Fibroblast of lung (primary cell): Measurements from ENCODE around the gene RPS15. TPM values are rescaled to one million over a fixed set of nuclear protein-coding genes. Genes with fewer than 3 reads are reported as not detected.

Source experiments
- DNase-seq, 2 donors: peaks; one replicate each; pipeline versions ENCODE4 v3.0.0 to v3.0.0-alpha.2; 2010; ENCODE audit warnings: low read depth in 2 of 2
- H2AFZ ChIP-seq: 2 replicates; pipeline ENCODE4 v1.5.1; 2012; ENCODE audit warnings: low read length, control low read depth, inconsistent platforms
- H3K27ac ChIP-seq: 2 replicates; pipeline ENCODE4 v1.5.1; 2011; ENCODE audit warnings: low read length, control low read depth; ENCODE audit not compliant: insufficient read depth
- H3K27me3 ChIP-seq: 2 replicates; pipeline ENCODE4 v1.5.1; 2011; ENCODE audit warnings: mild to moderate bottlenecking, low read length; ENCODE audit not compliant: control insufficient read depth, insufficient read depth
- H3K36me3 ChIP-seq: 2 replicates; pipeline ENCODE4 v1.5.1; 2011; ENCODE audit warnings: low read length; ENCODE audit not compliant: control insufficient read depth, insufficient read depth
- H3K4me1 ChIP-seq: 2 replicates; pipeline ENCODE4 v1.5.1; 2011; ENCODE audit warnings: low read length; ENCODE audit not compliant: control insufficient read depth, insufficient read depth; ENCODE audit errors: extremely low read depth
- H3K4me2 ChIP-seq: 2 replicates; pipeline ENCODE4 v1.5.1; 2011; ENCODE audit warnings: low read length, control low read depth; ENCODE audit not compliant: insufficient read depth; ENCODE audit errors: extremely low read depth
- H3K4me3 ChIP-seq, 4 experiments: fragments of 200-600 bp in 1 of 4; sonication (generic) in 1 of 4; replicated peaks in 1 of 4; 2 replicates each; pipeline ENCODE4 v1.5.1; 2011 to 2016; ENCODE audit warnings: low read length in 4 of 4, low read depth in 3 of 4, mild to moderate bottlenecking in 3 of 4, control low read depth in 2 of 4, inconsistent platforms in 1 of 4, mixed read lengths in 1 of 4; ENCODE audit not compliant: insufficient read depth in 1 of 4; ENCODE audit errors: control extremely low read depth in 1 of 4
- H3K79me2 ChIP-seq: 2 replicates; pipeline ENCODE4 v1.5.1; 2012; ENCODE audit warnings: mild to moderate bottlenecking, low read length, inconsistent platforms; ENCODE audit not compliant: control insufficient read depth, insufficient read depth
- H3K9ac ChIP-seq: 2 replicates; pipeline ENCODE4 v1.5.1; 2011; ENCODE audit warnings: mild to moderate bottlenecking, low read length, control low read depth; ENCODE audit not compliant: insufficient read depth
- H3K9me3 ChIP-seq: 2 replicates; pipeline ENCODE4 v1.5.1; 2012; ENCODE audit warnings: low read depth, low read length; ENCODE audit not compliant: control insufficient read depth, insufficient read depth
- H4K20me1 ChIP-seq: 2 replicates; pipeline ENCODE4 v1.5.1; 2011; ENCODE audit warnings: low read length; ENCODE audit not compliant: control insufficient read depth, insufficient read depth; ENCODE audit errors: extremely low read depth
- EZH2 ChIP-seq: IDR thresholded peaks from 2 replicates; pipeline ENCODE4 v1.5.1; 2012; ENCODE audit warnings: low read length, control low read depth, mild to moderate bottlenecking; ENCODE audit errors: missing control alignments
- polyA plus RNA-seq, 2 donors: library from polyadenylated mRNA; depleted of rRNA in 1 of 2; stranded (reverse) in 1 of 2; unstranded in 1 of 2; fragments of >200 nt; gene quantifications; 2 replicates each; pipeline ENCODE4 v1.2.1, GENCODE V29; 2011 to 2012; ENCODE audit warnings: missing spikeins in 1 of 2
- total RNA-seq: library from RNA; depleted of rRNA; stranded (reverse); fragments of >200 nt; gene quantifications from 2 replicates; pipeline ENCODE4 v1.2.1, GENCODE V29; 2014
- TF ChIP-seq, protein P1 (sequence below), 2 donors: IDR thresholded peaks in 1 of 2; conservative IDR thresholded peaks in 1 of 2; 1 replicate in 1 of 2; 2 replicates in 1 of 2; pipeline ENCODE4 v1.5.1; 2011 to 2012; ENCODE audit warnings: low read length in 2 of 2, control low read depth in 1 of 2, inconsistent platforms in 1 of 2, low read depth in 1 of 2, mild to moderate bottlenecking in 1 of 2

RPS15 gene
- total and polyA plus RNA-seq, 2 donors (not counting 1 experiment from before 2014, with no cell fraction given), result 369 to 878 TPM

DNA sequence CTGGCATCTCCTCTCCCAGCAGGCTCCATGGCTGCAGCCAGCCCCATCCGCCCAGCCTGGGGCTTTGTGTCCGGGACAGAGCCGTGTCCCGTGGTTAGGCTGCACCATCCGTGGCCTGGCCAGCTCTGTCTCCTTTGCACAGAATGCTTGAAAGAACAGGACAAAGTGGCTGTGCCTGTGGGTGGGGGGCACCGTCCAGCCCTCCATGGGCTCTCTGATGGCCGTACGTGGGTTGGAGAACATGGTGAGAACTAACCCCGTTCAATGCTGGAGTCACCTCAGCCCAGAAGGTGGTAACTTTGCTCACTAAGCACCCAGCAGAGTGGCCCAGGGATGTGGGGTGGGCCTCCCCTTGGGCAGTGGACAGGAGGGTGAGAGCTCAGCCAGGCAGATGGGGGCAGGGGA lies 2.8 kb downstream of the RPS15 start:
- no peak for TF ChIP-seq EZH2
- TF ChIP-seq, protein P1, sequence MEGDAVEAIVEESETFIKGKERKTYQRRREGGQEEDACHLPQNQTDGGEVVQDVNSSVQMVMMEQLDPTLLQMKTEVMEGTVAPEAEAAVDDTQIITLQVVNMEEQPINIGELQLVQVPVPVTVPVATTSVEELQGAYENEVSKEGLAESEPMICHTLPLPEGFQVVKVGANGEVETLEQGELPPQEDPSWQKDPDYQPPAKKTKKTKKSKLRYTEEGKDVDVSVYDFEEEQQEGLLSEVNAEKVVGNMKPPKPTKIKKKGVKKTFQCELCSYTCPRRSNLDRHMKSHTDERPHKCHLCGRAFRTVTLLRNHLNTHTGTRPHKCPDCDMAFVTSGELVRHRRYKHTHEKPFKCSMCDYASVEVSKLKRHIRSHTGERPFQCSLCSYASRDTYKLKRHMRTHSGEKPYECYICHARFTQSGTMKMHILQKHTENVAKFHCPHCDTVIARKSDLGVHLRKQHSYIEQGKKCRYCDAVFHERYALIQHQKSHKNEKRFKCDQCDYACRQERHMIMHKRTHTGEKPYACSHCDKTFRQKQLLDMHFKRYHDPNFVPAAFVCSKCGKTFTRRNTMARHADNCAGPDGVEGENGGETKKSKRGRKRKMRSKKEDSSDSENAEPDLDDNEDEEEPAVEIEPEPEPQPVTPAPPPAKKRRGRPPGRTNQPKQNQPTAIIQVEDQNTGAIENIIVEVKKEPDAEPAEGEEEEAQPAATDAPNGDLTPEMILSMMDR (conservative IDR thresholded peaks at IDR 0.05 in 1 of 2, IDR thresholded peaks at IDR 0.05 in 1 of 2; ENCODE audit: low read depth in 1 of 2, low read length in 2 of 2), result no peak
- H3K4me2 ChIP-seq, result no peak overlapping the region
- peaks cover 33% of the 10 kb centered on the region for H3K79me2 ChIP-seq
- H3K36me3 ChIP-seq, result peaks cover 31% of the 10 kb centered on the region
- H4K20me1 ChIP-seq, result no peaks in the 10 kb centered on the region
- no peaks in the 10 kb centered on the region for H3K9me3 ChIP-seq
- H2AFZ ChIP-seq, result no peak overlapping the region
- peaks cover 5% of the 10 kb centered on the region for H3K4me1 ChIP-seq
- no peaks in the 10 kb centered on the region for H3K27me3 ChIP-seq
- H3K4me3 ChIP-seq, result peak overlapping the region in 1 of 4 experiments; percentile 7
- DNase-seq, result no peak
- H3K27ac ChIP-seq, result no peak overlapping the region
- no peak overlapping the region for H3K9ac ChIP-seq

DNA sequence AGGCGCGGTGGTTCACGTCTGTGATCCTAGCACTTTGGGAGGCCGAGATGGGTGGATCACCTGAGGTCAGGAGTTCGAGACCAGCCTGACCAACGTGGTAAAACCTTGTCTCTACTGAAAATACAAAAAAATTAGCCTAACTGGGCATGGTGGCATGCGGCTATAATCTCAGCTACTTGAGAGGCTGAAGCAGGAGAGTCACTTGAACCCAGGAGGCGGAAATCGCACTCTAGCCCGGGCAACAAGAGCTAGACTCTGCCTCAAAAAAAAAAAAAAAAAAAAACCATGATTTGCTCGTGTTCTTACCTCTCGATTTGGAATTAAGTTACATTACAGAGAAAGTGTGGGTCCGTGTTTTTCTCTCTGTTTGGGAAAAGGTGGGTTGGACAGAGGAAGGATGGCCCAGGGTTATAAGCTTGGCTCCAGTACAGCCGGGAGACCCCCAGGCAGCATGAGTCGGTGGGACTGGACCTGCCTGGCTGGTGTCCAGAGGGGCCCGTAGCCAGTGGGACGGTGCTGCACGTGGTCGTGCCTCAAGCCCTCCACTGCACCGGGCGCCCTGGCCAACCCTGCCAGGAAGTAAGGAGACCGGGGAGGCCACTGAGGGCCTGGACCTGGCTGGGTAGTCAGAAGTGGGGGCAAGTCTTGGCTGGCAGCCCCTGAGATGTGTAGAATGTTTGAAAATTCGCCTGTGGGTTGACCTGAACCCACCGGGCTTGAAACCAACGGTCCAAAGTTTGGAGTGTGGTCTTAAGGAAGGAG lies 3.7 kb downstream of the RPS15 start:
- Histone ChIP-seq H3K79me2 (peaks cover 33% of the 10 kb centered on the region), H3K36me3 (peaks cover 31% of the 10 kb centered on the region), H3K4me1 (peaks cover 5% of the 10 kb centered on the region), H3K4me2 (no peak overlapping the region), H3K27ac (no peak overlapping the region), H3K27me3 (peaks cover 5% of the 10 kb centered on the region), H3K4me3 (no peak overlapping the region), H2AFZ (no peak overlapping the region), H3K9ac (no peak overlapping the region), H3K9me3 (no peaks in the 10 kb centered on the region), H4K20me1 (no peaks in the 10 kb centered on the region)
- no peak for DNase-seq
- TF ChIP-seq, protein P1 (conservative IDR thresholded peaks at IDR 0.05 in 1 of 2, IDR thresholded peaks at IDR 0.05 in 1 of 2; ENCODE audit: low read depth in 1 of 2, low read length in 2 of 2), result no peak

DNA sequence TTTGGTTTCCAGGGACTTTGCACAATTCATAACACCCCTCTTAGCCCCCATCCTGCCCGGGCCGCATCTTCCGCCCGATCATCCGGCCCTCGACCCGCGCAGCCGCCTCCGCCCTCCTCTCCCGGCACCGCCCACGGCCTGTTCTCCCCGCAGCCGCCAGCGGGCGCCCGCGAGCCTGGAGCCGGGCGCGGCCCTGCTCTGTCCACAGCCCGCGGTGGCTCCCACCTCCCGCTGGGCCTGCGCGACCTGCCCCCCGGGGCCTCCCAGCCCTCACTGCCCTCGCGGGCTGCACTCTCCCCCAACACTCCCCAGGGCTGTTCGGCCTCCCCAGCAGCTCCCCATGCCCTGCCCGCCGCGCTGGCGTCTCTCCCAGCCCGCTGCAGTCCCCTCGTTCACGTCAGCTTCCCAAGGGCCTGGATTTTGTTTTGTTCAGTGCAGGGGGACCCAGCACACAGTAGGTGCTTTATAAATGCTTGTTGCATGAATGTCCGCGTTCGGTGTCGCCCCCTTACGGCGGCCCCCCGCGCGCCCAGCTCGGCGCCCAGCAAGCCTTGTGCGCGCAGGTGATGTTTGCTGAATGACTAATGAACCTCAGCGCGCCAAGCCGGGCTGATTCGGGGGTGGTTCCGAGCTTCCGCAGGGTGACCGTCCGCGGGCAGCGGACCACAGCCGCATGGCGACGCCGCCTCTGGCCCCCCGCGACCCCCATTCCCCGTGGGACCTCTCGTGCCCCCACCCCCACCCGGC lies 7.2 kb downstream of the RPS15 start:
- Histone ChIP-seq H3K4me1 (peaks cover 3% of the 10 kb centered on the region), H3K9ac (no peak overlapping the region), H3K4me2 (peak overlapping the region; percentile 32), H2AFZ (no peak overlapping the region), H3K9me3 (no peaks in the 10 kb centered on the region), H3K36me3 (peaks cover 21% of the 10 kb centered on the region), H3K79me2 (peaks cover 11% of the 10 kb centered on the region), H3K27me3 (peaks cover 31% of the 10 kb centered on the region), H4K20me1 (no peaks in the 10 kb centered on the region), H3K27ac (no peak overlapping the region), H3K4me3 (peak overlapping the region in 2 of 4 experiments; percentile 5 to 50)
- DNase-seq, result peak in 1 of 2 donors; percentile 36
- peak; percentile 75 for TF ChIP-seq EZH2
- TF ChIP-seq, protein P1 (conservative IDR thresholded peaks at IDR 0.05 in 1 of 2, IDR thresholded peaks at IDR 0.05 in 1 of 2; ENCODE audit: low read depth in 1 of 2, low read length in 2 of 2), result peak; percentile 43 to 75
